GM18951 (cell line): ENCODE data around the gene HSPB2.

Experiments
- POLR2A ChIP-seq: IDR thresholded peaks from 4 replicates; pipeline ENCODE4 v1.6.1; 2011; ENCODE audit warnings: mild to moderate bottlenecking; ENCODE audit not compliant: insufficient read length, insufficient read depth; ENCODE audit errors: extremely low read depth
- in situ Hi-C: fragments of 300-500 bp; cut with MboI; formaldehyde crosslinking; loops from one replicate; pipeline ENCODE4 v1.12.0; 2022; ENCODE audit warnings: low sequenced_read_pairs, mixed read lengths, inconsistent platforms; ENCODE audit not compliant: unreplicated experiment

The HSPB2 gene

DNA sequence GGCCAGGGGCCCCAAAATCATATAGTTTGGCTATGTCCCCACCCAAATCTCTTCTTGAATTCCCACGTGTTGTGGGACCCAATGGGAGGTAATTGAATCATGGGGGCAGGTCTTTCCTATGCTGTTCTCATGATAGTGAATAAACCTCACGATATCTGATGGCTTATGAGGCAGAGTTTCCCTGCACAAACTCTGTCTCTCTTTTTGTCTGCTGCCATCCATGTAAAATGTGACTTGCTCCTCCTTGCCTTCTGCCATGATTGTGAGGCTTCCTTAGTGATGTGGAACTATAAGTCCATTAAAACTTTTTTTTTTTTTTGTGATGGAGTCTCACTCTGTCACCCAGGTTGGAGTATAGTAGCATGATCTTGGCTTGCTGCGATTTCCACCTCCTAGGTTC is 39.0 kb downstream of the HSPB2 start:
- no peak for TF ChIP-seq POLR2A
- in situ Hi-C loops = no loop called here

DNA sequence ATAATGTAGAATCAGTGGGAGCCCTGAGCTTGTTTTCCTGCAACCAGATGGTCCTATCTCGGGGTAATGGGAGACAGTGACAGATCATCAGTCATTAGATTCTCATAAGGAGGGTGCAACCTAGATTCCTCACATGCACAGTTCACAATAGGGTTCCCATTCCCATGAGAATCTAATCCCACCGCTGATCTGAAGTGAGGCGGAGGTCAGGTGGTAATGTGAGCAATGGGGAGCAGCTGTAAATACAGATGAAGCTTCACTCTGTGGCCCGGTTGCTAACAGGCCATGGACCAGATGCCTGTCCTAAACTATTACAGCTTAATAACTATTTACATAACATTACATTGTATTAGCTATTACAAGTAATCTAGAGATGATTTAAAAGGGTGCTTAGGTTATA is 41.6 kb downstream of the HSPB2 start:
- TF ChIP-seq POLR2A = no peak
- in situ Hi-C loops = no loop called here

DNA sequence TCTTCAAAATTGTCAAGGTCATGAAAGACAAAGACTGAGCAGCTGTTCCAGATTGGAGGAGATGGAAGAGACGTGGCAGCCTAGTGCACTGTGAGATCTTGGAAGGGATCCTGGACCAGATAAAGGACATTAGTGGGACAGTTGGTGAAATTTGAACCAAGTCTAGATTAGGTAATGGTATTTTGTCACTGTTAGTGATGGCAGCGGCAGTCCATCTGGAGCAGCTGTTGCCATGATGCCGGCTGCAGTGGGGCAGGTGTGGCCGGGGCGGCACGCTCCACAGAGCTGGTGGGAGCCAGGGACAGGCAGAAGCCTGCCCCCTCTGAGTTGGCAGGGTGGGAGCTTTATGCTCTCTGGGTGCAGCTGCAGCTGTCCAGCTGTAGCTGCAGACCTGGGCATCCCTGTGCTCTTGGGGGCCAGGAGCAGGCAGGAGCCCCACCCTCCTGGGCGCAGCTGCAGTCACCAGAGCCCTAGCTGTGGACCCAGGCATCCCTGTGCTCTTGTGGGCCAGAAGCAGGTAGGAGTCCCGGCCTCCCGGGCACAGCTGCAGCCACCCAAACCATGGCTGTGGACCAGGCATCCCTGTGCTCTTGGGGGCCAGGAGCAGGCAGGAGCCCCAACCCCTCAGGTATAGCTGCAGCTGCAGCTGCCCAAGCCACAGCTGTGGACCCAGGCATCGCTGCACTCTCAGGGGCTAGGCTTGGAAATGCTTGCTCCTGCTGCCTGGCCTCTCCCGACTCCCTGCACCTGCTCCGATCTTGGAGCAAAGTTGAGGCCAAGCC is 45.3 kb downstream of the HSPB2 start:
- in situ Hi-C loops = no loop called here
- no peak for TF ChIP-seq POLR2A

DNA sequence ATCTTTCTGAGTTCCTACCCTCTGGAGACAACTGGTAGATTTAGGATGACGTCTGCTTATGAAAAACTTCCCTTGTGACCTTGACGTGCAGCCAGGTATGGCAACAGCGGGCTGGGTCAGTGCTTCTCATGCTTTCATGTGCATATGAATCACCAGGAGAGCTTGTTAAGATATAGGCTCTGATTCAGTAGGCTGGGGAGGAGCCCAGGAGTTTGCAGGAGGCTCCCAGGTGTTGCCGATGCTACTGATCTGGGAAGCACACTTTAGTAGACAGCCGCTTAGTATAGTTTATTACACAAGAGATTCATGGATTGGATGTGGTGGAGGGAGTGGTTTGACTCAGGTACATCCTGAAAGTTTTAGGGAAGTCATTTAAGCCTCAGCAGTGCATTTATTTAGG is 48.4 kb downstream of the HSPB2 start:
- in situ Hi-C loops = no loop called here
- no peak for TF ChIP-seq POLR2A

DNA sequence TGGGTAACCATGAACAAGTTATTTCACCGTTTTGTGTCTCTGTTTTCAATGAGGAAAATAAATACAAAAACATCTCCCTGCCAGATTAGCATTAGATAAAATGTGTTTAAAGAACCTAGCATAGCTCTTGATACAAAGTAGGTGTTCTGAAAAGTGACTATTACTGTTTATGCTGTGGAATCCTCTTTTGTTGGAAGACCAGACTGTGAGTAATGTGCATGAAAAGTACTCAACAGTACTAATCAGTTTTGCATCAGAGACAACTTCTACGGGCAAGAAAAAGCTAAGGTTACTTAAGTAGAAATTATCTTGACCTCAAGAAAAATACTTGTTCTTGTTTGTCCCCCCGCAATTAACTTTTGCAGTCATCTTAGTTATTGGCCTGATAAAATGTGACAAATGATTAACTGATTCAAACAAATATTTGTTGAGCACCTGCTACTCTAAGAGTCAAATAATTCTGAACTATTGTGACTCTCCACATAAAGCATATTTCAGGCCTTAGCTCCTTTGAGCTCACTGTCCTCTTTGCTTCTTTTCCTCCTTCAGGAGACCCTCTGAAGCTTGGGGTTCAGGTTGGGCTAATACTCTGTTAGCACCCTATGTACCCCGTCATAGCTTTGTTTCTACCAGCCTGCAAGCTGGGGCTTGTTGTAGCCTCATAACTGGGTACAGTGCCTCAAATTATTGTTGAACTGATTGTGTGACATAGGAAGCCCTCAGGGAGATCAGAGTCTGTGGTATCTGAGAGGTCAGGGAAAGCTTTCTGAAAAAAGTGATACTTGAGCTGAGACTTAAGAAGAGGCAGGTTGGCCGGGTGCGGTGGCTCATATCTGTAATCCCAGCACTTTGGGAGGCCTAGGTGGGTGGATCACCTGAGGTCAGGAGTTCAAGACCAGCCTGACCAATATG is 49.1 kb downstream of the HSPB2 start:
- no peak for TF ChIP-seq POLR2A
- in situ Hi-C loops = no loop called here
